GM12892 (cell line): ENCODE measurements around the gene EGF.

Source experiments
- POLR2A ChIP-seq: IDR thresholded peaks from 2 replicates; pipeline ENCODE4 v1.6.1; 2011; ENCODE audit warnings: low read depth, low read length, control low read depth
- POLR2AphosphoS5 ChIP-seq: IDR thresholded peaks from 2 replicates; pipeline ENCODE4 v1.6.1; 2011; ENCODE audit warnings: low read depth, low read length, control low read depth

- no peak for TF ChIP-seq POLR2A
- TF ChIP-seq POLR2AphosphoS5 = no peak
Measured at GRCh38 chr4:109947457-109947856, 34.8 kb downstream of the EGF start.
